Colonic mucosa (tissue), 4 donors: ENCODE results near the gene RBBP8NL. TPM values are rescaled to one million over a fixed set of nuclear protein-coding genes. Genes with fewer than 3 reads are reported as not detected.

Experiments used
- DNase-seq: peaks from one replicate; pipeline ENCODE4 v3.0.0-alpha.2; 2020
- H3K27ac ChIP-seq: fragments of 200-600 bp; one replicate; pipeline ENCODE4 v1.8.0; 2021
- H3K27me3 ChIP-seq: fragments of 200-600 bp; one replicate; pipeline ENCODE4 v1.8.0; 2021
- H3K36me3 ChIP-seq: fragments of 200-600 bp; one replicate; pipeline ENCODE4 v1.8.0; 2021
- H3K4me1 ChIP-seq: fragments of 200-600 bp; one replicate; pipeline ENCODE4 v1.8.0; 2021; ENCODE audit warnings: mild to moderate bottlenecking
- H3K4me3 ChIP-seq: fragments of 200-600 bp; one replicate; pipeline ENCODE4 v1.8.0; 2021
- H3K9ac ChIP-seq, 2 donors: one replicate each; pipeline ENCODE4 v1.7.0; 2013; ENCODE audit warnings: control low read depth in 2 of 2, low read depth in 2 of 2, low read length in 2 of 2
- H3K9me3 ChIP-seq: fragments of 200-600 bp; one replicate; pipeline ENCODE4 v1.8.0; 2021
- intact Hi-C: fragments of 100-400 bp; cut with DNase I; formaldehyde crosslinking; loops from one replicate; pipeline ENCODE4 v1.14.1; 2022
- total RNA-seq, 2 donors: library from RNA; stranded (reverse); fragmentation: NEBNext Ultra II Directional in 1 of 2; extraction: Animal tissue kit (Norgen Biotek cat#: 25700) in 1 of 2; gene quantifications; one replicate each; pipeline ENCODE4 v1.2.1, GENCODE V29; 2021
- TF ChIP-seq, protein P1 (sequence below): fragments of 200-600 bp; IDR thresholded peaks from one replicate; pipeline ENCODE4 v1.8.0; 2022; ENCODE audit warnings: antibody characterized with exemption, mild to moderate bottlenecking
- donor health status: healthy.
- donor health status: DM: no; HTN: no; CAD: no.
- donor health status: DM: no; HTN: no; CAD: no.

RBBP8NL gene
- total RNA-seq, 2 donors from 2014 or later, result 5.9 to 12.5 TPM

DNA sequence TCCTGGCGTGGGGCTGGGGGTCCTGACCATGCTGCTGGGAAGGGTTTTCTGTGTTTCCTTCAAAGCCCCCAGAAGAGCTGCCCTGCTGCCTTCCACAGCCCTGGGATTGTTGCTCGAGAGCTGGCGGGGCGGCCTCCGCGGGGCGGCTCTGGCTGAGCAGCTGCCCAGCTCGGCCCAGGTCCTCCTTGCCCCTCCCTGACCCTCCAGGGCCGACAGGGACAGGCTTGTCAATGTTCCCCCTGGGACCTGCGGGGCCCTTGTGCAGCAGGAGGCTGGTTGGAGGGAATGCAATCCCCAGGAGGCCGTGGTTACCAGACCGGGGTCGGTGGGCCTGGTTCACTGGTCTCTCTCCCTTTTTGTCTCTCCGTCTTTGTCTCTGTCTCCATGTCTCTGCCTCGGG lies 28.6 kb upstream of the RBBP8NL start:
- H3K9me3 ChIP-seq, result no peaks in the 10 kb centered on the region
- no peaks in the 10 kb centered on the region for H3K4me1 ChIP-seq

DNA sequence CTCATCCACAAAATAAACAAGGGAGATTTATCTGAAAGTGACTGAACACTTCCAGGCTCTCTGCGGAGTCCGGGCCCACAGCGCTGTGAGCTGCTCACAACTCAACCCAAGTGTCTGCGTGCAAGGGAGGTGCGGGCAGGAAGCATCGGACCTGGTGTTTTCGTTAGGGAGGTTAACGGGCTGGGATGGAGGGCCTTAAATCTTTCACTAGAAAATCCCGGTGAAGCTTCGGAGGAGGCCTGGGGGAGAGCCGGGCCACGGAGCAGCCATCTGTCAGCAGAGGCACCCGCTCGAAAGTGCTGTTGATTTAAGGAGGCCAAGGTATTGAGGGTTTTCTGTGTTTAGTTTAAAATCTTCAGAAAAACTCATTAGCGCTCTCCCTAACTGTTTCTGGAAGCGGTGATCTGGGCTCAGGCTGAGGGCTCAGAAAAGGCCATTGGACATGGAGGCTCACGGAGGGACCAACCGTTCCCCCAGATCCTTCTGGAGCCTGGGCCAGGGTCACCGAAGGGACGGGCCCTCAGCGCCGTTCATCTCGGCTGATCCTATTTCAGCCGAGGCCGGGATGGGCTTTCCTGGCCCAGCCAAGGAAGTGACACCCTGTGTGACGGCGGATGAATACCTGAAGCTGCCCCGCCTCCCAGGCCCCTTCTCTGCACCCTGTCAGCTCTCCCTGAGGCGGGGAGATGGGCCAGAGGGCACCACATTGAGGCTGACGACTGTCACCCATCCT lies 27.7 kb upstream of the RBBP8NL start:
- H3K36me3 ChIP-seq, result no peaks in the 10 kb centered on the region
- H3K9me3 ChIP-seq, result no peaks in the 10 kb centered on the region
- intact Hi-C loops, result no loop called here
- H3K4me1 ChIP-seq, result no peaks in the 10 kb centered on the region
- H3K4me3 ChIP-seq, result no peak overlapping the region
- DNase-seq, result no peak
- TF ChIP-seq, protein P1, sequence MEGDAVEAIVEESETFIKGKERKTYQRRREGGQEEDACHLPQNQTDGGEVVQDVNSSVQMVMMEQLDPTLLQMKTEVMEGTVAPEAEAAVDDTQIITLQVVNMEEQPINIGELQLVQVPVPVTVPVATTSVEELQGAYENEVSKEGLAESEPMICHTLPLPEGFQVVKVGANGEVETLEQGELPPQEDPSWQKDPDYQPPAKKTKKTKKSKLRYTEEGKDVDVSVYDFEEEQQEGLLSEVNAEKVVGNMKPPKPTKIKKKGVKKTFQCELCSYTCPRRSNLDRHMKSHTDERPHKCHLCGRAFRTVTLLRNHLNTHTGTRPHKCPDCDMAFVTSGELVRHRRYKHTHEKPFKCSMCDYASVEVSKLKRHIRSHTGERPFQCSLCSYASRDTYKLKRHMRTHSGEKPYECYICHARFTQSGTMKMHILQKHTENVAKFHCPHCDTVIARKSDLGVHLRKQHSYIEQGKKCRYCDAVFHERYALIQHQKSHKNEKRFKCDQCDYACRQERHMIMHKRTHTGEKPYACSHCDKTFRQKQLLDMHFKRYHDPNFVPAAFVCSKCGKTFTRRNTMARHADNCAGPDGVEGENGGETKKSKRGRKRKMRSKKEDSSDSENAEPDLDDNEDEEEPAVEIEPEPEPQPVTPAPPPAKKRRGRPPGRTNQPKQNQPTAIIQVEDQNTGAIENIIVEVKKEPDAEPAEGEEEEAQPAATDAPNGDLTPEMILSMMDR, result no peak
- no peak overlapping the region for H3K9ac ChIP-seq
- H3K27ac ChIP-seq, result no peak overlapping the region
- H3K27me3 ChIP-seq, result no peaks in the 10 kb centered on the region

More for the DNA sequence above, 28.6 kb upstream of the RBBP8NL start:
- Histone ChIP-seq H3K27ac (no peak overlapping the region), H3K4me3 (no peak overlapping the region), H3K36me3 (no peaks in the 10 kb centered on the region), H3K9ac (no peak overlapping the region), H3K27me3 (no peaks in the 10 kb centered on the region)
- DNase-seq, result no peak
- TF ChIP-seq, protein P1, result no peak
- intact Hi-C loops, result no loop called here

DNA sequence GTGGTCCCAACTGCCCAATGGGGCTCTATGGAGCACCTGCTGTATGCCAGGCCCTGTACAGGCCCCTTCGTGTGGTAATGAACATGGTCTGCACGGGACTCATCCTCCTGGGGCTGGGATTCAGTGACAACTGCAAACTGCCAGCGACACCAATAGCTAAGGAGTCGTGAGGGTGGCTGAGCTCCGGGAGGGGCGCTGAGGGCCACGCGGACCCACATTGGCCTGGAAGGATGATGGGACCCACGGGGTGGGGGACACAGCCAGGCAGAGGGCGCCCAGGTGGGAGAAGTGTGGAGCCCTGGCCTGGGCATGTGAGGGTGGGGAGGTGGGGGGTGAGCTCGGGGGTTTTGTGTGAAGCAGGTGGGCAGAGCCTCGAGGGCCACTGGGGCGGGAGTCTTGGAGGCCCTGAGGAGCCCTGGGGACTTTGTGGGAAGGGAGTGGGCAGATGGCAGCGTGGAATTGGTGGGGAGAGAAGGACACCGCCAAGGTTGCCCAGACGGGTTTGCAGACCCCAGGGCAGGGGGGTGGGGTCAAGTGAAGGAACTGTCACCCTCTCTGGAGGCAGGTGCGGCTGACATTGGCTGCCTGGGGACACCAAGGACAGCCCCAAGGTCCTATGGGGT lies 26.0 kb upstream of the RBBP8NL start:
- Histone ChIP-seq H3K9ac (no peak overlapping the region), H3K9me3 (no peaks in the 10 kb centered on the region), H3K36me3 (no peaks in the 10 kb centered on the region), H3K27me3 (no peaks in the 10 kb centered on the region), H3K27ac (no peak overlapping the region), H3K4me3 (no peak overlapping the region), H3K4me1 (no peaks in the 10 kb centered on the region)
- TF ChIP-seq, protein P1, result no peak
- no peak for DNase-seq
- intact Hi-C loops, result no loop called here

DNA sequence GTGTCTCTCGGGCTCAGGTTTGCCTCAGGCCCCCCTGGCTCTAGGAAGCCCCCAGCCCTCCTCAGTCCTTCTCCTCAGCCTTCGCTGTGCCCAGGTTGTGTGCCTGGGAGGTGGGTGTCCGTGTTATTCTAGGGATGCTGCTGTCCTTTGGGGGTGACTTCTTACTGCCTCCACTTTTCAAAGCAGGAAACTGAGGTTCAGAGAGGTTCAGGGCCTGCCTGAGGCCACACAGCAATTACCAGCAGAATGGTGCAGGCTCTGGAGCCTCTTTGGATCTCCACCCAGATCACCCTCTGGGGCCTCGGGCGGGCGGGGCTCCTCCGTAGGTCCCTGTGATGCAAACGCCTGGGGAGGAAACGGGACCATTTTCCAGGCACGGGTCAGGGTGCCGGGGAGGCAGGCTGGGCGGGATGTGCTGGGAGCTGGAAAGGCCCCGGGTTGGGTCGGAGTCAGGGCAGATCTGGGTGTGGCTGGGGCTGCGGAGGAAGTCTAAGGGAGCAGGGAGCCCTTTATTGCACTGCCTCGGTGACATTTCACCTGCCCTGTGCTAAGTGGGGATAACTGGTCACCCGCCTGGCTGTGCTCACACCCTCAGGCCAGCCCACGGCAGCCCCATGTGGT lies 25.2 kb upstream of the RBBP8NL start:
- H3K4me1 ChIP-seq, result no peaks in the 10 kb centered on the region
- TF ChIP-seq, protein P1, result no peak
- DNase-seq, result peak; percentile 60
- intact Hi-C loops, result no loop called here
- H3K9ac ChIP-seq, result no peak overlapping the region
- H3K9me3 ChIP-seq, result no peaks in the 10 kb centered on the region
- H3K4me3 ChIP-seq, result no peak overlapping the region
- H3K36me3 ChIP-seq, result no peaks in the 10 kb centered on the region
- H3K27ac ChIP-seq, result no peak overlapping the region
- H3K27me3 ChIP-seq, result no peaks in the 10 kb centered on the region

DNA sequence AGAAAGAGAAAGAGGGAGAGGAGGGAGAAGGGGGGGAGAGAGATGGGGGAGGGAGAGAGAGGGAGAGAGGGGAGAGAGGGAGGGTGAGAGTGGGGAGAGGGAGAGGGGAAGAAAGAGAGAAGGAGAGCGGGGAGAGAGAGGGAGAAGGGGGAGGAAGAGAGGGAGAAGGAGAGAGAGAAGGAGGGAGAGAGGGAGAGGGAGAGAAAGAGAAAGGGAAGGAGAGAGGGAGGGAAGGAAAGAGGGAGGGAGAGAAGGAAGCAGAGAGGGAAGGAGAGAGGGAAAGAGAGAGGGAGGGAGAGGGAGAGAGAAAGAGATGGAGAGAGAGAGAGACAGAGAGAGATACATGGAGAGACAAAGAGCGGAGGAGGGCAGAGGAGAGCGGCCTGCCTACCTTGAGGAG lies 24.6 kb upstream of the RBBP8NL start:
- TF ChIP-seq, protein P1, result no peak
- intact Hi-C loops, result no loop called here
- no peaks in the 10 kb centered on the region for H3K27me3 ChIP-seq

More for the DNA sequence above, 24.6 kb upstream of the RBBP8NL start:
- DNase-seq, result no peak
- no peaks in the 10 kb centered on the region for H3K9me3 ChIP-seq
- no peak overlapping the region for H3K4me3 ChIP-seq
- H3K9ac ChIP-seq, result no peak overlapping the region
- H3K27ac ChIP-seq, result no peak overlapping the region
- no peaks in the 10 kb centered on the region for H3K36me3 ChIP-seq
- H3K4me1 ChIP-seq, result no peaks in the 10 kb centered on the region
